Activated T-helper 2 cell treated with anti-CD3 and anti-CD28 coated beads, Interferon-gamma antibody, Interleukin-2, Interleukin-4, amounts not matched to agents 10 μg/mL and 5 μg/mL and 100 μg/mL, durations not matched to agents 14 hours and 24 hours and 36 hours (primary cell): Measurements from ENCODE around the gene CD248. TPM values are rescaled to one million over a fixed set of nuclear protein-coding genes. Genes with fewer than 3 reads are reported as not detected.
A peak's percentile ranks its signal among the peaks of the same experiment; 100 is the strongest.
"Not testable (repeated sequence)": the region's sequence is repeated elsewhere in the genome, so short reads cannot be mapped to it uniquely, and the experiment has no call there.

ENCODE experiments used
- DNase-seq: peaks from one replicate; pipeline ENCODE4 v3.0.0; 2021; ENCODE audit warnings: low spot score
- H3K27ac Mint-ChIP-seq: one replicate; pipeline ENCODE4 v1.8.0; 2021; ENCODE audit warnings: mixed read lengths
- H3K27me3 Mint-ChIP-seq: one replicate; pipeline ENCODE4 v1.8.0; 2021; ENCODE audit warnings: low read depth, mixed read lengths
- H3K36me3 Mint-ChIP-seq: one replicate; pipeline ENCODE4 v1.8.0; 2021; ENCODE audit warnings: low read depth, mixed read lengths
- H3K4me1 Mint-ChIP-seq: one replicate; pipeline ENCODE4 v1.8.0; 2021; ENCODE audit warnings: low read depth, mixed read lengths
- H3K4me3 Mint-ChIP-seq: one replicate; pipeline ENCODE4 v1.8.0; 2021; ENCODE audit warnings: low read depth, mild to moderate bottlenecking, moderate library complexity, mixed read lengths
- H3K9me3 Mint-ChIP-seq: one replicate; pipeline ENCODE4 v1.8.0; 2021; ENCODE audit warnings: mixed read lengths
- intact Hi-C: fragments of 100-400 bp; cut with micrococcal nuclease; formaldehyde crosslinking; loops from one replicate; pipeline ENCODE4 v1.15.1; 2023
- total RNA-seq: library from RNA; stranded (reverse); gene quantifications from 2 replicates; pipeline ENCODE4 v1.2.3, GENCODE V29; 2022

CD248 gene
- total RNA-seq, 1 donor from 2014 or later, result not detected

DNA sequence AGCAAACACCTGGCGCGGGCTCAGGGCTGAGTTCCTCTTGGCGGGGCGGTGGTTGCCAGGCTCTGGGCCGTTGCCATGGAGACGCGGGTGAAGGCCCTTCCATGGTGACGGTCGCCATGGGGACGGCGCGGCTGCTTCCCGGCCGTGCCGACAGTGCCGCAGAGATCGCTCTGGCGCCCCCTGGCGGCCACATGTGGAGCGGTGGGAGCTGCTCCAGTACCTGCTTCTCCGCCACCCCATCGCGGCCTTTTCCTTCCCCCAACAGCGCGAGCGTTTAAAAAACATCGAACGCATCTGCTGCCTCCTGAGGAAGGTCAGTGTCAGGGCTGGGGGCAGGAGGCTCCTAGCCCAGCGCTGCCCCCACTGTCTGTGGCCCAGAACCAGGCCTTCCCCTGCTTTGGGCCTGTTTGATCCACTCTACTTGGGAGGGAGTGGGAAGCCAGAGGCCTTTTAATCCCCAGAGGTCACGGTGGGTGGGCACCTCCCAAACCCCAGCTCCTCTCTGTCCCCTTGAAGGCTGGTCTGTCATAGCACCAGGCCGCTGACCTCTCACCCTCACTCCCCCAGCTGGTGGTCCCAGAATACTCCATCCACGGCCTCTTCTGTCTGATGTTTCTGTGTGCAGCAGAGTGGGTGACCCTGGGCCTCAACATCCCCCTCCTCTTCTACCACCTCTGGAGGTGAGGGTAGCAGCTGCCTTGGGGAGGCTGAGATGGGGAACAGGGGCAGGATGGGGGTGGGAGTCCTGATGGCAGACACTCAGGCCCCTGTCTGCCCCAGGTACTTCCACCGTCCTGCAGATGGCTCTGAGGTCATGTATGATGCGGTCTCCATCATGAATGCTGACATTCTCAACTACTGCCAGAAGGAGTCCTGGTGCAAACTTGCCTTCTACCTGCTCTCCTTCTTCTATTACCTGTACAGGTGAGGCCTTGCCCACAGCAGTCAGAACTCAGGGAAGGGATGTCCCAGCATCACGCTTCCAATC lies 34.1 kb downstream of the CD248 start:
- H3K27me3 Mint-ChIP-seq, result peaks cover 14% of the 10 kb centered on the region
- H3K4me1 Mint-ChIP-seq, result peaks cover 26% of the 10 kb centered on the region
- intact Hi-C loops, result loop anchor here (1.0 kb wide), 1 partner anchor 60 kb away; no protein-coding TSS in a partner anchor
- no peaks in the 10 kb centered on the region for H3K9me3 Mint-ChIP-seq
- H3K4me3 Mint-ChIP-seq, result no peak overlapping the region
- DNase-seq, result peak; percentile 97
- H3K27ac Mint-ChIP-seq, result no peak overlapping the region
- peaks cover 3% of the 10 kb centered on the region for H3K36me3 Mint-ChIP-seq

GRCh38 chr11:66281776-66282467 lies 34.9 kb downstream of the CD248 start:
- H3K4me3 Mint-ChIP-seq, result no peak overlapping the region
- intact Hi-C loops, result loop anchor here (1.0 kb wide), 1 partner anchor 60 kb away; no protein-coding TSS in a partner anchor
- peaks cover 6% of the 10 kb centered on the region for H3K36me3 Mint-ChIP-seq
- DNase-seq, result no peak
- H3K4me1 Mint-ChIP-seq, result peaks cover 22% of the 10 kb centered on the region
- no peak overlapping the region for H3K27ac Mint-ChIP-seq
- H3K9me3 Mint-ChIP-seq, result no peaks in the 10 kb centered on the region
- H3K27me3 Mint-ChIP-seq, result peaks cover 14% of the 10 kb centered on the region

GRCh38 chr11:66281001-66281400 lies 35.8 kb downstream of the CD248 start:
- Mint-ChIP-seq H3K27ac (no peak overlapping the region), H3K9me3 (no peaks in the 10 kb centered on the region), H3K4me3 (no peak overlapping the region), H3K36me3 (peaks cover 9% of the 10 kb centered on the region), H3K4me1 (peaks cover 21% of the 10 kb centered on the region), H3K27me3 (peaks cover 14% of the 10 kb centered on the region)
- no peak for DNase-seq
- intact Hi-C loops, result no loop called here

DNA sequence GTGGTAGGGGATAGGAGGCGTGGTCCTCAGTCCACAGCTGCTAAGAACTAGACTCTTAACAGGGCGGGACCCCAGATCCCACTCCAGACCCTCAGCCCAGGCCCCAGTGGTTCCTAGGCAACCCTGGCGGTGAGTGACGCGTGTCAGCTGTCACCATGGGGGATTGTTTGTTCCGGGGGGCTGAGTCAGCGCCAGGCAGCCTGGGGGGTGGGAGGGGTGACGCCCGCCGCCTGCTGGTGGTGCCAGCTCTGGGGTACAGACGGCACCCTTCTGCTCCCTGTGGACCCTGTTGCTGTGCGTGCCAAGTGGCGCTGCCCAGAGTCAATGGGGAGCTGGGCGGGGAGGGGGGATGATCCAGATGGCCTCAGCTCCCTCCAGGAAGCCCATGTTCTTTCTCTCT lies 36.4 kb downstream of the CD248 start:
- intact Hi-C loops, result no loop called here
- H3K9me3 Mint-ChIP-seq, result no peaks in the 10 kb centered on the region
- H3K4me3 Mint-ChIP-seq, result no peak overlapping the region
- DNase-seq, result no peak
- peaks cover 12% of the 10 kb centered on the region for H3K36me3 Mint-ChIP-seq
- H3K4me1 Mint-ChIP-seq, result peaks cover 21% of the 10 kb centered on the region
- no peak overlapping the region for H3K27ac Mint-ChIP-seq
- H3K27me3 Mint-ChIP-seq, result peaks cover 14% of the 10 kb centered on the region

DNA sequence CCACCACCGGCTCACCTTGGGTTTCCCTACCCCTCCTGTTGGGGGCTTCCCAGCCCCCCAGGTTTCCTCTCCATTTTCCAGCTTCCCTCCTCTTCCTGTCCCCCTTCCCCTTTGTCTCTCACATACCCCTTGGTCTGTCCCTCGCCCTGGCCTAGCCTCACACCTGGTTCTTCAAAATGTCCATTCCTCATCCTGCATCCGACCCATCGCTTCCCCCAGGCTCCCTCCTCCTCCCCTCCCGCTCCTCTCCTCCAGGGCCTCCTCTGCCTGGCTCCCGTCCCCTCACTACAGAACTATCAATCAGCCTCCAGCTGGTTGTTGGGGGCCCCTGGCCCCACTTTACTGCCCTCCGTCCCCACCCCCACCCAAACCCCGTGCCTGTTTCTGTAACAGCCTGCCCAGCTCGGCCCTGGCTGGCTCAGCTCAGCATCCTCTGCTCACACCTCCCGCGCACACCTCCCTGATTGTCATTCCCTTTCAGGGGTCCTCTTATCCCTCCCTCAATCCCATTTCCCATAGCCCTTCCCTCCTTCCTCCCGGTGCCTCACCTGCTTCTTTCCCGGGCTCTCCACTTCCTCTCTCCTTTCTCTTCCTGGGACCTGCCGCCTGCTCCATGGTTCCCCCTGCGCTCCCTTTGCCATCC lies 37.6 kb downstream of the CD248 start:
- no peak for DNase-seq
- H3K27ac Mint-ChIP-seq, result no peak overlapping the region
- H3K4me3 Mint-ChIP-seq, result peak overlapping the region; percentile 55
- intact Hi-C loops, result no loop called here
- H3K9me3 Mint-ChIP-seq, result no peaks in the 10 kb centered on the region
- H3K4me1 Mint-ChIP-seq, result peaks cover 21% of the 10 kb centered on the region
- H3K27me3 Mint-ChIP-seq, result peaks cover 14% of the 10 kb centered on the region
- H3K36me3 Mint-ChIP-seq, result peaks cover 25% of the 10 kb centered on the region

DNA sequence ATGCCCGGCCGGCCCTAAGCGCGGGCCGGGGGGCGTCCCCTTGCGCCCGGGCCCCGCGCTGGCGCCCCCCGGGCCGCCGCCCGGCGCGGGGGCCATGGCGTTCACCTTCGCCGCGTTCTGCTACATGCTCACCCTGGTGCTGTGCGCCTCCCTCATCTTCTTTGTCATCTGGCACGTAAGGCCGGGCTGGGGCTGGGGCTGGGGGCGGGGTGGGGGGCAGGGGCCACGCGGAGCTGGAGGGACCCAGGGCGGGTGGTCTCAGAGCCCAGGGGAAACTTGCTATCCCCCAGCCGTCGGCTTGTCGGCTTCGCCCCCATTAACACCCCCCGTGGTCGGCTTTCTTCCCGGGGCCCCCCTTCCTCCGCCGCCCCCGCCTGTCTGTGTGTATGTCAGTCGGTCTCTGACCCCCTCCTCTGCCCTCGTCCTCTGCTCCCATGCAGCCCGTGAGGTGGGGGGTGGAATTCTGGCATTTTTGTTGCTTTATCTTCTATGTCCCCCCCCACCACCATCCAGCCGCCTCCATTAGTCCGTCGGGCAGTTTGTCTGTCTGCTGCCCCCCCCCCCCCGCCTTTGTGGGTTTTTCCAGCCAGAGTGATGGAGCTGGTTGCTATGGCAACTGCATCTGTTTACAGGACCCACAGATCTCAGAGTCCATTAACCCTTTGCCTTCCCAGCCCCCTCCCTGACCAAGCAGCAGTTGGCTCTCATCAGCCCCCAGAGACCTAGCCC lies 38.3 kb downstream of the CD248 start:
- intact Hi-C loops, result no loop called here
- H3K4me3 Mint-ChIP-seq, result peak overlapping the region; percentile 68
- peaks cover 30% of the 10 kb centered on the region for H3K36me3 Mint-ChIP-seq
- DNase-seq, result no peak
- H3K27ac Mint-ChIP-seq, result no peak overlapping the region
- H3K9me3 Mint-ChIP-seq, result no peaks in the 10 kb centered on the region
- H3K27me3 Mint-ChIP-seq, result peaks cover 14% of the 10 kb centered on the region
- H3K4me1 Mint-ChIP-seq, result peaks cover 21% of the 10 kb centered on the region

DNA sequence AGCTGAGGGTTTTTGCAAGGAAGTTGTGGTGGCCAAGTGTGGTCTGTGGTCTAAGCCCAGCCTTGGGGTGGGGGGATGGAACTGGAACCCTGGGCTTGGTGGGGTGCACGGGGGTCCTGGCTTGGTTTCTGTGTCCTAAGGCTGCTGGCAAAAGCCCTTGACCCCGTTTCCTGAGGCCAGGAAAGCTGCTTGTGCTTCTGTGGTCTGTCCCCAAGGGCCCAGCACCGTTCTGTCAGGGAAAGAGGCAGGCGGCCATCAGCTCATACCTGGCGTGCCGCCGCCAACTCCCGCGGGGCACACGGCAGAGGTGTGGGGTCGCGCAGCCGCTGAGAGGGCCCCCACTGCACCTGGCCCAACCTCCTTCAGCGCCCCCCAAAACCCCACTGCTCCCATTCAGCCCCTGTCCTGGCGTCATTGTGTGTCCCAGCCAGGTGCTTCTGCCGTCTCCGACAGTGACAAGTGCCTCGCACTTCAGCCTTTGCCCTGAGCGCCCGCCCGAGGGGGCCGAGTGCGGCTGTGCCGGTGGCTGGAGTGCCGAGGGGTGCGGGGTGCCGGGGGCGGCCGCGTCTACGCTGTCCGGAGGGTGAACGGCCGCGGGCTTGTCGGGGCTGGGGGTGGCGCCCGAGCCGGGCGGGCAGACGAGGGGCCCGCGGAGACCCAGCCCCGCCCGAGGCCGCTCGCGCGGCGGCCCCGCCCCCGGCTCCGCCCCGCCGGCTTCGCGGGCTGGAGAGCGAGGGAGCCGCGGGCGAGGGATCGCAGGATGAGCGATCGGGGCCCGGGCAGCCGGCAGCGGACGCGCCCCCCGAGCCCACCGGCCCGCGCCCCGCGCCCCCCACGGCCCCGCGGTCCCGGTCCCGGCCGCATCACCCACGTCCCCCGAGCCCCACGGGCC lies 39.1 kb downstream of the CD248 start, which contains the start of gene CNIH2:
Gene CNIH2 (plus strand): TSS at position 705 of the 892 bp plus-strand sequence. CDS start 282 bp downstream, outside the sequence.
- Mint-ChIP-seq H3K27ac (no peak within 1 kb of the TSS), H3K4me3 (peak within 1 kb of the TSS; percentile 68), H3K4me1 (peaks cover 16% of the 10 kb centered on the region), H3K9me3 (no peaks in the 10 kb centered on the region), H3K27me3 (peaks cover 14% of the 10 kb centered on the region), H3K36me3 (peaks cover 38% of the 10 kb centered on the region)
- peak; percentile 41 for DNase-seq
- intact Hi-C loops, result no loop called here

DNA sequence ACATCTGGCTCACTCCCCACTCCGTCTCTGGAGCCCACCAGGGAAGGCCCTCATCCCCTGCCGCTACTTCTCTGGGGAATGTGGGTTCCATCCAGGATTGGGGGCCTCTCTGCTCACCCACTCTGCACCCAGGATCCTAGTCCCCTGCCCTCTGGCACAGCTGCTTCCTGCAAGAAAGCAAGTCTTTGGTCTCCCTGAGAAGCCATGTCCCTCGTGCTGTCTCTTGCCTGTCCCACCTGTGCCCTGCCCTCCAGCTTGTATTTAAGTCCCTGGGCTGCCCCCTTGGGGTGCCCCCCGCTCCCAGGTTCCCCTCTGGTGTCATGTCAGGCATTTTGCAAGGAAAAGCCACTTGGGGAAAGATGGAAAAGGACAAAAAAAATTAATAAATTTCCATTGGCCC lies 39.8 kb downstream of the CD248 start:
- DNase-seq, intact Hi-C loops, H3K4me3 Mint-ChIP-seq, H3K9me3 Mint-ChIP-seq, H3K27ac Mint-ChIP-seq: not testable (repeated sequence)
- Mint-ChIP-seq H3K4me1 (peaks cover 12% of the 10 kb centered on the region), H3K36me3 (peaks cover 45% of the 10 kb centered on the region), H3K27me3 (peaks cover 14% of the 10 kb centered on the region)

- H3K36me3 Mint-ChIP-seq, result peaks cover 49% of the 10 kb centered on the region
- H3K4me3 Mint-ChIP-seq, intact Hi-C loops, H3K9me3 Mint-ChIP-seq, DNase-seq, H3K27ac Mint-ChIP-seq: not testable (repeated sequence)
- peaks cover 14% of the 10 kb centered on the region for H3K27me3 Mint-ChIP-seq
- peaks cover 11% of the 10 kb centered on the region for H3K4me1 Mint-ChIP-seq
Measured at GRCh38 chr11:66276619-66277018, 40.2 kb downstream of the CD248 start.

DNA sequence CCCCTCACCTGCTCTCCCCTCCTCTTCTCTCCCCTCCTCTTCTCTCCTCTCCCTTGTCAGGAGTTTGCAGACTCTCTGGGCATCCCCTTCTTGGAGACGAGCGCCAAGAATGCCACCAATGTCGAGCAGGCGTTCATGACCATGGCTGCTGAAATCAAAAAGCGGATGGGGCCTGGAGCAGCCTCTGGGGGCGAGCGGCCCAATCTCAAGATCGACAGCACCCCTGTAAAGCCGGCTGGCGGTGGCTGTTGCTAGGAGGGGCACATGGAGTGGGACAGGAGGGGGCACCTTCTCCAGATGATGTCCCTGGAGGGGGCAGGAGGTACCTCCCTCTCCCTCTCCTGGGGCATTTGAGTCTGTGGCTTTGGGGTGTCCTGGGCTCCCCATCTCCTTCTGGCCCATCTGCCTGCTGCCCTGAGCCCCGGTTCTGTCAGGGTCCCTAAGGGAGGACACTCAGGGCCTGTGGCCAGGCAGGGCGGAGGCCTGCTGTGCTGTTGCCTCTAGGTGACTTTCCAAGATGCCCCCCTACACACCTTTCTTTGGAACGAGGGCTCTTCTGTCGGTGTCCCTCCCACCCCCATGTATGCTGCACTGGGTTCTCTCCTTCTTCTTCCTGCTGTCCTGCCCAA lies 40.7 kb downstream of the CD248 start:
- no peak for DNase-seq
- Mint-ChIP-seq H3K27me3 (peaks cover 14% of the 10 kb centered on the region), H3K36me3 (peaks cover 50% of the 10 kb centered on the region), H3K4me1 (peaks cover 11% of the 10 kb centered on the region), H3K4me3 (no peak overlapping the region), H3K27ac (no peak overlapping the region), H3K9me3 (no peaks in the 10 kb centered on the region)
- intact Hi-C loops, result no loop called here

GRCh38 chr11:66275396-66275795 lies 41.4 kb downstream of the CD248 start:
- DNase-seq, result no peak
- Mint-ChIP-seq H3K4me3 (no peak overlapping the region), H3K9me3 (no peaks in the 10 kb centered on the region), H3K27me3 (peaks cover 10% of the 10 kb centered on the region), H3K36me3 (peaks cover 55% of the 10 kb centered on the region), H3K4me1 (peaks cover 13% of the 10 kb centered on the region), H3K27ac (no peak overlapping the region)
- intact Hi-C loops, result no loop called here
